GM18498 (cell line): ENCODE data around the gene MAP1LC3B.

Experiments used
- ATAC-seq: cut with Tn5 transposase; IDR thresholded peaks from one replicate; pipeline ENCODE4 v1.9.1; 2021; ENCODE audit warnings: mild to moderate bottlenecking, moderate library complexity; ENCODE audit not compliant: unreplicated experiment

The MAP1LC3B gene

GRCh38 chr16:87425941-87426340, 33.8 kb downstream of the MAP1LC3B start:
- no peak for ATAC-seq

GRCh38 chr16:87426423-87427215, 34.5 kb downstream of the MAP1LC3B start:
- ATAC-seq, result no peak

GRCh38 chr16:87431926-87432325, 39.8 kb downstream of the MAP1LC3B start:
- no peak for ATAC-seq

DNA sequence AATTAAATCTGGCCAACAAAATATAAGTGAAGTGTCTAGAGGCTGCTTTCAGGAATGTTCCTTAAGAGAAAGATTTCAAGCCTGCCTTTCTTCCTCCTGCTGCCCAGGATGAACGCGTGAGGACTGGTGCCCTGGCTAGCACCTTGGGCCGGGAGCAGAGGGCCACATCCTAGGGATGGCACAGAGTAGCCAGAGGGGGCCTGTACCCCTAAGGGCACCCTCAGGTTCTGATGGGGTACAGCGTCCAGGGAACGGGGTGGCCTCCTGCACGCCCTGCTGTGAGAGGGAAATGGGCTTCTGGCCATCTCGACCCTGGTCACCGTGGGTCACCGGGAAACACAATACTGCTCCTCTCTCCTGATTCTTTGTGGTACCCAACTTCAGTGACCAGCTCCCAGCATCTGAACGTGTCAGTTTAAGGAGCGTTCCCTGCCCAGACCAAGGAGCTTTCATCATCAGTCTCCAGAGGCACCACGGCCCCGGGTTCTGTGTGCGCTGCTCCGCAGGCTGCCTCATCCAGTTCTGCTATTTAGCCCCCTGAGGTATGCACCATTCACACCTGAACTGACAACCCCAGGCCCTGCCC, 40.3 kb downstream of the MAP1LC3B start:
- no peak for ATAC-seq

DNA sequence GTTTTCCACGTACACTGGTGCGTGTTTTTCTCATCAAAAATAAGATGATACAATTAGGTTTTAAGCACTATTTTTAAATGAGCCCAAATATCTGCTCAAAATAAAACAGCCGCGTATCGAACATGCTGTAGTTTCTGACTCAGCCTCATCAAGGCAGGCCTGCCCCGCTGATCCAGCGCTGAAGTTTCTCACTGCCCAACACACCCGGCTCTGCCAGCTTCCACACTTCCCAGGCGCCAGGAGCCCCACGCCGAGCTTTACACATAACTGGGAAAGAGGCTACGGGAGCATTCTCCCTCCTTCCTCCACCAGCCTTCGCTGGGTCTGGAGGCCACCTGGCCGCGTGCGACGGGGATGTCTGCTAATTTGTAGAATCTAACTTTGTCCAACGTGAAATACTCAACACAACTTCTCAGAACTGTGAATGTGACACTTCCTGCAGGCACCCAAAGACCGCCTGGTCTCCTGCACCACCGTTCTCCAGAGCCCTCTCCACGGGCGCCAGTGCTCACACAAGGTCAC, 42.1 kb downstream of the MAP1LC3B start:
- ATAC-seq, result no peak

DNA sequence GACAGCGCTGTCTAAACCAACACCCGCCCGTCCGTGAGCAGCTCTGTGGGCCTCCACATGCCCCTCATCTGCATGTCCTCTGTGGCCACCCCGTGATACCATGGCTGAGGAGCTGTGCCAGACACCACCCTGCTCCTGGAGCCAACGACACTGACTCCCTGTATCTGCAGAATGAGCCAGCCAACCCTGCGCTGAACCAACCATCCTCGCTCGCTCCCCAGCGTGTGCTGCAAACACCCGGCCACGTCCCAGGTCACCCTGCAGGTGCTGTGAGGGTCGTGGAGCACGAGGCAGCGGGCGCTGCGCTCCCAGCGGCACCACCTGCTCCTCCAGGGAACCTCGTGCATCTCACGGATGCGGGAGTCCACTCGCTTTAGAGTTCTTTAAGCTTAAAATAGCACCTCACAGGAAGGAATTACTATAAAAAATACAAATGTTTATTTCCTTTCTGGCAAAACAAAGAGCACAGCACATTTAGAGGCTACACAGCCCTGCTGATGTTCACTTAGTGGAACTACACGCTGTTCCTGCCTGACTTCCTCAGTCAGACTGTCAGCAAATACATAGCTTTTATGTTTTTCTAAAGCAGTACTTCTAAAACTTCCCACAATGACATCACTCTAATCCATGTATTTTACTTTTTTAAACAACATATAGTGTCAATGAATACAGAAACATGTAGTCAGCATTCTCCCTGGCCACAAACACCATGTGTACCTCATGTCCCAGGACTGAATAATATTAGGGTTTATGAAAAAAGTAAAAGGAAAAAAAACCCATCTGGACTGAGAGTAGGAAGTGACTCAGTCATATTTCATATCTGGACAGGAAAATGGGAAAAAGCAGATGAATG, 43.5 kb downstream of the MAP1LC3B start:
- no peak for ATAC-seq

GRCh38 chr16:87436225-87437172, 44.4 kb downstream of the MAP1LC3B start:
- no peak for ATAC-seq

DNA sequence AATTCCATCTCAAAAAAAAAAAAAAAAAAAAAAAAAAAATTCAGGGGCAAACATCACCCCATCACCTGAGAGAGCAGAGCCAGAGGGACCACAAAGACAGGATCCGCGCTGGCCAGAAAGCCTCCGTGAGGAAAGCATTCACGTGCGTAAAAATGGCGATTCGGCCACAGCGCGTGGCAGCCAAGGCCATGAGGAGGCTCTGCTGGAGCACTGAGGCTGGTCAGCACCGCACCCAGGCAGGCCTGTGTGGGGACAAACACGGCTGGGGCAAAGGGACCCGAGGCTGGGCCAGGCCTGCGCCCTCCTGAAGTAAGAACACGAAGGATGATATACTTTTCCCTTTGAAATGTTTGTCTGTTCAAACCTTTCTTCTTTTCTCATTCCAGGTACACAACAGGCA, 45.2 kb downstream of the MAP1LC3B start:
- ATAC-seq, result no peak

DNA sequence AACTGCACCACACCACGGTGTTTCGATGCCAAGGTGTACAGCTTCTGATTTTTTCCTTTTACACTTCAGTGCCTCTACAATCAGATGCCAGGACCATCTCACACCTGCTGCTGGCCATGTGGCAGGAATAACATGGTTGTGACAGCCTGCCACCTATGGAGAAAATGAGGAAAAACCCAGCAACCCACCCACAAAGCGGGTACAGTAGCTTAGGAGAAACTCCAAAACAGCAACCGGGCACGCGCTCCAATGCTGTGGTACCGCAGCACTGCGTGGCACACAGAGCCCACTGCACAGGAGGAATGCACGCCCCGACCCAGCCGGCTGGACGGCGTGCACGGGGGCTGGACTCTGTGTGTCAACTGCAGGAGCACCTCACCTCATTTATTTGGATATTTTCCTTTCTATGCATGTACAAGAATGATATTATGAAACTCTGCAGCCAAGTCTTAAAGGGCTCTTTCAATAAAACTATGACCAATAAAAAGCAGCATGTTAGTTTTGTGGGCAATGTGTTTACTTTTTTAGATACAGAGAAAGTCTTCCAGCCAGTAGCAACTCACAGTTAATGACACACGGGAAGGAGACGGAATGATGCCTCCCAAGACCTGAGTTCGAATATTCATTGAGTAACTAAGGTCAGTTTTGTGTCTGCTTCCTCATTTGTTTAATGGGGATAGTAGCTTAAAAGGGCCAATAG, 45.9 kb downstream of the MAP1LC3B start:
- no peak for ATAC-seq

DNA sequence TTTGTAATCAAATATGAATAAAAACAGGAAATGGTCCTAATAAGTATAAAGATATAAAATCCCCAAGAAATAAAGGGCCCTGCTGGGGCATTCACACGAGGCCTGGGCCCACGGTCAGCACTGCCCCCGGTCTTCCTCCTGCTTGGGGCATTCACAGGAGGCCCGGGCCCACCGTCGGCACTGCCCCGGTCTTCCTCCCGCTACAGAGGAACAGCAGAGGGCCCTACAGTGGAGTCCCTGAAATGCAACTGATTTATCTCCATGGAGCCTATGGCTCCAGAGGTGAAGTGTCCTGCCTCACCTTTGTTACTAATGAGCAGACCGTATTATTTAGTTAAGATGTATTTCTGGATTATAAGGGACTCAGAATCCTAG, 46.5 kb downstream of the MAP1LC3B start:
- ATAC-seq, result no peak

- ATAC-seq, result no peak
Observed at GRCh38 chr16:87439926-87440325, 47.8 kb downstream of the MAP1LC3B start.

GRCh38 chr16:87441886-87442580, 49.9 kb downstream of the MAP1LC3B start:
- ATAC-seq, result no peak

GRCh38 chr16:87442581-87442966, 50.4 kb downstream of the MAP1LC3B start:
- no peak for ATAC-seq

- ATAC-seq, result no peak
Observed at GRCh38 chr16:87443016-87443415, 50.9 kb downstream of the MAP1LC3B start.

GRCh38 chr16:87443964-87444363, 51.8 kb downstream of the MAP1LC3B start:
- no peak for ATAC-seq

DNA sequence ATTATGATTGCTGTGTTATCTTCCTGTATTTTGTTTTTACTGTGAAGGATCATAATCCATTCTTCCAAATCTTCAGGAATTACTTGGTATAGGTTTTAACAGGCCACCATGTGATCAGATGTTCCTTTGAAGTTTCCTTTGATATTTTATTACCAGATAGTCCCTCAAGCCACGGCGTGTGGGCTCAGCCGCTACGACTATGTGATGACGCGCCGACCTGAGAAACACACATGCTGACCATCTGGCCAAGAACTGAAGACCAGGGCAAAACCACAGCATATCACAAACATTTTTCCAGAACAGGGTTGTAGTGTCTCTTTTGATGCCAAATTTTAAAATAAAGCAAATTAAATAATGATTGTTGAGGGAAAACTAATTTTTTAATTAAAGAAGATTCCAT, 53.4 kb downstream of the MAP1LC3B start:
- no peak for ATAC-seq

- ATAC-seq, result no peak
Observed at GRCh38 chr16:87446479-87446878, 54.3 kb downstream of the MAP1LC3B start.

DNA sequence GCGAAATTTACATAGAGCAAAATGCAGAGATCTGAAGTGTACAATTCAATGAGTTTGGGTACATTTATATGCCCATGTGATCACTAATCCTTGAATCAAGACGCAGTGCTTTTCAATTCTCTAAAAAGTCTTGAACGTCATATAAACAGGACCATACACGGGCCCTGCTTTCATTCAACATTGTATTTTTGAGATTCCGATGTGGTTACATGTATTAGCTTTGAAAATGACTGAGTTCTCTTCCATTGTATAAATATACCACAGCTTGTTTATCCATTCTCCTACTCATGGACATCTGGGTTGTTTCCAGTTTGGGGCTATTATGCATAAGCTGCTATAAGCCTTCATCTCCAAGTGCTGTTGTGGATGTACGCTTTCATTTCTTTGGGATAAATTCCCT, 55.2 kb downstream of the MAP1LC3B start:
- no peak for ATAC-seq

DNA sequence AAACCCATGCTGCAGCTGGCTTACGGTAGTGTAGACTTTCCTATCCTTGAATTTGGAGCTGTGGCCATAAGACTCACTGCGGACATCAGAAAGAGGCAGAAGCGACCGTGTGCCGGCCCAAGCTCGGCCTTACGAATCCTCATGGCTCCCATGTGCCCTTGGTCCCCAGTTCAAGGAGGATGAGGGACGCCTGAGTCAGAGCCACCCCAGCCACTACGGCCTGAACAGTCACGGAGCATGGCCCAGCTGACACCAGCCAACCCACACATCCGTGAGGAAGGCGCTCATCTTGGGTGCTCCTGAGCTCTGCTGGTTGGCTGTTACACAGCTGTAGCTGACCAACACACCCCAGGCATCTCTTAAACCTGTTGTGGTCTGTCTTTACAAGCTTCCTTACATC, 56.7 kb downstream of the MAP1LC3B start:
- no peak for ATAC-seq
